Fibroblast of villous mesenchyme (primary cell): ENCODE results near the gene TEX261. TPM values are rescaled to one million over a fixed set of nuclear protein-coding genes. Genes with fewer than 3 reads are reported as not detected.
"Not testable (repeated sequence)": the region's sequence is repeated elsewhere in the genome, so short reads cannot be mapped to it uniquely, and the experiment has no call there.

ENCODE experiments used
- DNase-seq: peaks from one replicate; pipeline ENCODE4 v3.0.0-alpha.2; 2010; ENCODE audit warnings: low read depth
- H3K4me3 ChIP-seq: 2 replicates; pipeline ENCODE4 v1.5.1; 2011; ENCODE audit warnings: low read depth, mild to moderate bottlenecking, low read length
- CTCF ChIP-seq: IDR thresholded peaks from 2 replicates; pipeline ENCODE4 v1.5.1; 2012; ENCODE audit warnings: low read depth, mild to moderate bottlenecking, low read length; ENCODE audit not compliant: insufficient read depth
- total RNA-seq: library from RNA; depleted of rRNA; stranded (reverse); fragments of >200 nt; gene quantifications from 2 replicates; pipeline ENCODE4 v1.2.3, GENCODE V29; 2012

The TEX261 gene
- 22.9 and 35.4 TPM in 2 replicates for total RNA-seq

- H3K4me3 ChIP-seq: peak within 1 kb of the TSS; percentile 94
- peak; percentile 80 for DNase-seq
- peak; percentile 66 for TF ChIP-seq CTCF
Measured at GRCh38 chr2:70994699-70995425, at the start of gene TEX261. TSS of gene TEX261 (minus strand) at chr2:70994873. CDS start at chr2:70994757, 116 bp downstream.

DNA sequence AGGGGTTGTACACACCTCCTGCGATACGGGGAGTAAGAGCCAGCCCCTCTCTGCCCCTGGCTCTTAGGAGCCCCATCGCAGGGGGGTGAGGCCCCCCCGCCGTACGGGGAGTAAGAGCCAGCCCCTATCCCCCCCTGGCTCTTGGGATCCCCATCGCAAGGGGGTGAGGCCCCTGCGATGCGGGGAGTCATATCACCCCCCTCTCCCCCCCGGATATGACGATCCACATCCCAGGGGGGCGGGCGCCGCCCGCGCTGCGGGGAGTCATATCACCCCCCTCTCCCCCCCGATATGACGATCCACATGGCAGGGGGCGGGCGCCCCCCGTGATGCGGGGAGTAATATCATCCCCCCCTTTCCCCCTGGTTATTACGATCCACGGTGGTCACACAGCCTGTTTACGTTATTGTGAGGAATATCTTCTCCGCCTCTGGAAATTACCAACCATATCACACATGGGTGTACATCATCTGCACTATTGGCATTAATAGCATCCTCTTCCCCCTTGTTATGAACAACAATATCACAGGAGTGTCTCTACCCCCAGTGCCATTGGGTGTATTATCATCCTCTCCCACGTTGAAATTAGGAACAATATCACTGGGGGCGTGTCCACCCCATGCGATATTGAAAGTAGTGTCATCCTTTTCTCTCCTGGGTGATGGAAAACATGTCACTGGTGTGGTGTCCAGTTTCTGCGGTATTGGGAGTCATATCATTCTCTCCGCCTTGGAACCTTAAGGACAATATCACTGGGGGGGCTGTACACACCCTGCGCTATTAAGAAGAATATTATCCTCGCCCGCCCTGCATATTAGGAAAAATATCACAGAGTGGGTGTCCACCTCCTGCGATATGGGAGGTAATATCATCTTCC lies 49.1 kb upstream of the TEX261 start:
- TF ChIP-seq CTCF: no peak
- no peak overlapping the region for H3K4me3 ChIP-seq
- no peak for DNase-seq

GRCh38 chr2:71042287-71042686 lies 47.6 kb upstream of the TEX261 start:
- no peak for DNase-seq
- H3K4me3 ChIP-seq: no peak overlapping the region
- no peak for TF ChIP-seq CTCF

DNA sequence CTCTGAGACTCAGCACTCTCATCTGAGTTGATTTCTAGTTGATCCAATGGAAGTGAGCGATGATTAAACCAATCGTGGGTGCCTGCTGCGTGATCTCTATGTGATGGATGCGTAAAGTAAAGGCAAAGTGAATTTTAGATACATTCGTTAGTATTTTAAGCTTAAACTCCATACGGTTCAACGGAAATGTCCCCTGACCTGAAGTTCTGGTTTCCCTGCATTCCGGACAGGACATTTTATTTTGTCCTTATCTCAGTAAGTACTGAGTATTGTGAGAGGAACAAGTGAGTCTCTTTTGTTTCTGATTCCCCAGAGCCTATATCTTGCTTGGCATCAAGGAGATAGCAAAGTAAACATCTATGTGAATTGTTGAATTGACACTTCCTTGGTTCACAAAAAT lies 41.6 kb upstream of the TEX261 start:
- DNase-seq: not testable (repeated sequence)

DNA sequence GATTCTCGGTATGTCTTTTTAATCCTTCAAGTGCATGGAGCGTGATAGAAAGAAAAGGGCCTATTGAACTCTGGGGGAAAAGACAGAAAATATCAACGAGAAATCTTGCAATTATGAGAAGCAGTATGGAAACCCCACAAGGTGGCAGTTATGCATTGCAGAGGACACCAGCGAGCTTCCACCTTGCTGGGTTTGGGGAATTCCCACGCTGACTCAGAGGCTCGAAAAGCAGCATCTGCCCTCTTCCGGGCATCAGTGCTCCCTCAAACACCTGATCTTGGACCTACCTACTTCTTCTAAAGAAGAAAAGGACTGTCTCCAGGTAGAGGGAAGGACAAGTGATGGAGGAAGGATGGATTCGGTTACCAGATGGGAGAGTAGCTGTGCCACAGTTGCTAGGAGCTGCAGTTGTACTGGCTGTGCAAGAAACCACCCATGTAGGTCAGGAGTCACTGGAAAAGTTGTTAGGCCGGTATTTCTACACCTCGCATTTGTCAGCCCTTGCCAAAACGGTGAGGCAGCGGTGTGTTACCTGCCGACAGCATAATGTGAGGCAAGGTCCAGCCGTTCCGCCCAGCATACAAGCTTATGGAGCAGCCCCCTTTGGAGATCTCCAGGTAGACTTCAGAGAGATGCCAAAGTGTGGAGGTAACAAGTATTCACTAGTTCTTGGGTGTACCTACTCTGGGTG lies 29.0 kb upstream of the TEX261 start:
- not testable (repeated sequence) for H3K4me3 ChIP-seq, DNase-seq

More for the DNA sequence above, 41.6 kb upstream of the TEX261 start:
- not testable (repeated sequence) for H3K4me3 ChIP-seq

GRCh38 chr2:71021394-71021793 lies 26.7 kb upstream of the TEX261 start:
- not testable (repeated sequence) for H3K4me3 ChIP-seq, DNase-seq

DNA sequence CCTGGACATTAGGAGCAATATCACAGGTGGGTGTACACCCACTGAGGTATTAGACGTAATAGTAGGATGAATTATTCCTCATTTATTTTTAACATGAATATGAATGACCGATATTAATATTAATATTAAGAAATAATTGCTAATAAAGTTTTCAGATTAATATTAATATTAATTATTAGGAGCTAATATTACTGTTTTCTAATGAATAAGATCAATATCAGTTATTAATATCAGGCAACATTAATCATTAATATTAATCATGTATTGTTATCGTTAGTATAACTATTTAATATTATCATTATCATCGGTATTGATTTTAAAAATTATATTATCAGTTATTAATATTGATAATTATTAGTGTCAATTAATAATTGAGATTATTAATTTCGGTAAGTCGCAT lies 25.3 kb upstream of the TEX261 start:
- not testable (repeated sequence) for DNase-seq, H3K4me3 ChIP-seq

DNA sequence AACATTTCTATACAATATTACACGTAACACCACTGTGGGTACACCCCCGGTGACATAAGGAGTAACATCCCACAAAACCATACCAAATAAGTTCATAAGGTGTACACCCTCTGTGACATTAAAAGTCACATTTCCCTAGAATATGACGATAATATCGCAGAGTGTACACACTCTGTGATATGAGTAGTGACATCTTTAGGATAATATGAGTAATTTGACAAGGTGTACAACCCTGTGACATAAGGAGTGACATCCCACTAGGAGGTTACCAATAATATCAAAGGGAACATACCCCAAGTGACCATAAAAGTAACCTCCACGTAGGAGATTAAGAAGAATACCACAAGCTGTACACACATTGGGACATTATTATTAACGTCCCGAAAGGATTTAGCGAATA lies 24.0 kb upstream of the TEX261 start:
- TF ChIP-seq CTCF: no peak
- H3K4me3 ChIP-seq: no peak overlapping the region
- no peak for DNase-seq

- DNase-seq: not testable (repeated sequence)
Measured at GRCh38 chr2:71011786-71012185, 17.1 kb upstream of the TEX261 start.

More at GRCh38 chr2:71011786-71012185, 17.1 kb upstream of the TEX261 start:
- H3K4me3 ChIP-seq: not testable (repeated sequence)
